Measurements from ENCODE around the gene PTPRJ.
A peak's percentile ranks its signal among the peaks of the same experiment; 100 is the strongest.

Gene PTPRJ

DNA sequence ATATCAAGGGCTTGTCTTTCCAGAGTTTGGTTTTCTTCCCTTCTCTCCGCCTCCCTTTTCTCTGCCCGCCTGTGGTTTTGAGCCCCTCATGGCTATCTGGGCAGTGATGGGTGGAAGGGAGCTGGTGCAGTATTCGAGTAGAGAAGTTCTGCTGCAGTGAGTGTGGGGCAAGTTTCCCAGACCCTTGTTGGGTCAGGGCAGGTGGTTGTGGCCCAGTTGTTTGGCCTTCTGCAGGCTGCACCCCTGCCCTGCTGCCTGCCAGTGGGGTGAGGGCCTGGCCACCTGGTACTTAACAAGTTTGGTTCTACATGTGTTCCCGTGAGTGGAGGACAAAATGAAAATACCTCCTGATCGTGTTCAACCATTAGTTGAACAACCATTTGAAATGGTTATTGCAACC is 65.2 kb downstream of the PTPRJ start:
- no peak overlapping the region for H3K4me3 ChIP-seq (ENCODE audit: control insufficient read depth, low read depth, low read length)
- TF ChIP-seq, protein P1, sequence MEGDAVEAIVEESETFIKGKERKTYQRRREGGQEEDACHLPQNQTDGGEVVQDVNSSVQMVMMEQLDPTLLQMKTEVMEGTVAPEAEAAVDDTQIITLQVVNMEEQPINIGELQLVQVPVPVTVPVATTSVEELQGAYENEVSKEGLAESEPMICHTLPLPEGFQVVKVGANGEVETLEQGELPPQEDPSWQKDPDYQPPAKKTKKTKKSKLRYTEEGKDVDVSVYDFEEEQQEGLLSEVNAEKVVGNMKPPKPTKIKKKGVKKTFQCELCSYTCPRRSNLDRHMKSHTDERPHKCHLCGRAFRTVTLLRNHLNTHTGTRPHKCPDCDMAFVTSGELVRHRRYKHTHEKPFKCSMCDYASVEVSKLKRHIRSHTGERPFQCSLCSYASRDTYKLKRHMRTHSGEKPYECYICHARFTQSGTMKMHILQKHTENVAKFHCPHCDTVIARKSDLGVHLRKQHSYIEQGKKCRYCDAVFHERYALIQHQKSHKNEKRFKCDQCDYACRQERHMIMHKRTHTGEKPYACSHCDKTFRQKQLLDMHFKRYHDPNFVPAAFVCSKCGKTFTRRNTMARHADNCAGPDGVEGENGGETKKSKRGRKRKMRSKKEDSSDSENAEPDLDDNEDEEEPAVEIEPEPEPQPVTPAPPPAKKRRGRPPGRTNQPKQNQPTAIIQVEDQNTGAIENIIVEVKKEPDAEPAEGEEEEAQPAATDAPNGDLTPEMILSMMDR (IDR thresholded peaks at IDR 0.05; ENCODE audit: control insufficient read depth, insufficient read depth, low read depth, low read length, missing control alignments): no peak
- DNase-seq (ENCODE audit: low read depth): no peak

DNA sequence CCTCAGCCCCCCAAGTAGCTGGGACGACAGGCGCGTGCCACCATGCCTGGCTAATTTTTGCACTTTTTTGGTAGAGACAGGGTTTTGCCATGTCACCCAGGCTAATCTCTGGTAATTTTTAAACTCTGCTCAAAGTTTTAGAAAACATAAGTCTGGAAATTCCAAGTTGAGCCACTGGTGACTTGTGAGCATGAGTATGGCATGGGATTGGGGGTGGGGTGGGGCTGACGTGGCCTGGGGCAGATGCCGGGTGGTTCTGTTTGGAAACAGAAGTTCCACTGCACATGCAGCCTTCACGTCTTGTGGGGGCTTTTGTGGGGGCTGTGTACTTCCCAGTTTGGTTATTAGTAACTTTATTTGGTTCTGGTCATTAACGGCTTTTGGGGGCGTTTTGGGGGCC is 67.3 kb downstream of the PTPRJ start:
- no peak for DNase-seq (ENCODE audit: low read depth)
- TF ChIP-seq, protein P1 (IDR thresholded peaks at IDR 0.05; ENCODE audit: control insufficient read depth, insufficient read depth, low read depth, low read length, missing control alignments): no peak
- no peak overlapping the region for H3K4me3 ChIP-seq (ENCODE audit: control insufficient read depth, low read depth, low read length)

DNA sequence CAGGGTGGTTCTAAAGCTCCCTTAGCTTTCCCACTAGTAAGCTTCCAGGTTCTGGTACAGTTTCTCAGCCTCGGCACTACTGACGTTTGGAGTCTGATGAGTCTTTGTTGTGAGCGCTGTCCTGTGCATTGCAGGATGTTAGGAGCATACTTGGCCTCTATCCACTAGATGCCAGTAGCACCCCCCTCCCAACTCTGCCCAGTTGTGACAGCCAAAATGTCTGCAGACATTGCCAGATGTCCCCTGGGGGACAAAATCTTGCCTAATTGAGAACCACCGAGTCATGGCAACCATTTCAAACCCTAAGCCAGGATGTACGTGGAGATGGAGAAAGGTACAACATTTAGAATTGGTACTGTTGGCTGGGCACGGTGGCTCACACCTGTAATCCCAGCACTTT is 68.7 kb downstream of the PTPRJ start:
- no peak overlapping the region for H3K4me3 ChIP-seq (ENCODE audit: control insufficient read depth, low read depth, low read length)
- DNase-seq (ENCODE audit: low read depth): no peak
- TF ChIP-seq, protein P1 (IDR thresholded peaks at IDR 0.05; ENCODE audit: control insufficient read depth, insufficient read depth, low read depth, low read length, missing control alignments): no peak

DNA sequence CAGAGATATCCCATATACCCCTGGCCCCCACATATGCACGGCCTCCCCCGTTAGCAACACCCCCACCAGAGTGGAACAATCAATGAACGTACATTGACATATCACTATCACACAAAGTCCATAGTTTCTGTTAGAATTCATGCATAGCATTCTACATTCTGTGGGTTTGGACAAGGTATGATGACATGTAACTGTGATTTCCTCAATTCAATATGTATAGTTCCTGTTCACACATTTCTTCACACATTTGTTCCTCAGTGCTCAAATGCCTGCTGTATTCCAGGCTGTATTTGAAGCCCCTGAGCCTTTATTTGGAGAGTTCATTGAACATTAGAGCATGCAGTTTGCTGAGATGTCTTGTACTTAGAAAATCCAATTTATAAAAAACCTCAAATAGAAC is 69.9 kb downstream of the PTPRJ start:
- DNase-seq (ENCODE audit: low read depth): no peak
- H3K4me3 ChIP-seq (ENCODE audit: control insufficient read depth, low read depth, low read length): no peak overlapping the region
- TF ChIP-seq, protein P1 (IDR thresholded peaks at IDR 0.05; ENCODE audit: control insufficient read depth, insufficient read depth, low read depth, low read length, missing control alignments): no peak

DNA sequence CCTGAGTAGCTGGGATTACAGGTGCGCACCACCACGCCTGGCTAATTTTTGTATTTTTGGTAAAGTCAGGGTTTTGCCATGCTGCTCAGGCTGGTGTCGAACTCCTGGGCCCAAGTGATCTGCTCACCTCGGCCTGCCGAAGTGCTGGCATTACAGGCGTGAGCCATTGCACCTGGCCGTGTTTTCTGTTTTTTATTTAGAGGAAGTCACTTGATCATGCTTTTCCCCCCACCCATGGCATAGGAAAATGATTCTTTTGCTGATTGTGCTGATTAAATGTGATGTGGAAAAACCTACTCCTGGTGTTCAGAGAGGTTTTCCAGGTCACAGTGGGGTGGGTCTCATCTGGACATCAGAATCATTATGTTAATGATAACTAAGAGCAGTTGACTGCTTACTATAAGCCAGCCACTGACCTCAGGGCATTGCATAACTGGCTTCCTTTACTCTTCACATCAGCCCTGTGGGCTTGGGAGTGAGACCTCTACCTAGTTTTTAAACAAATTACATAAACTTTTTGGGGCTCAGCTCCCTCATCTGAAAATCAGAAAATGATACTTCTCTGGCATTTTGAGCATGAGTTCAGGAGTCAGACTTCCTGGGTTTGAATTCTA is 71.0 kb downstream of the PTPRJ start:
- no peak for DNase-seq (ENCODE audit: low read depth)
- no peak overlapping the region for H3K4me3 ChIP-seq (ENCODE audit: control insufficient read depth, low read depth, low read length)
- TF ChIP-seq, protein P1 (IDR thresholded peaks at IDR 0.05; ENCODE audit: control insufficient read depth, insufficient read depth, low read depth, low read length, missing control alignments): no peak

DNA sequence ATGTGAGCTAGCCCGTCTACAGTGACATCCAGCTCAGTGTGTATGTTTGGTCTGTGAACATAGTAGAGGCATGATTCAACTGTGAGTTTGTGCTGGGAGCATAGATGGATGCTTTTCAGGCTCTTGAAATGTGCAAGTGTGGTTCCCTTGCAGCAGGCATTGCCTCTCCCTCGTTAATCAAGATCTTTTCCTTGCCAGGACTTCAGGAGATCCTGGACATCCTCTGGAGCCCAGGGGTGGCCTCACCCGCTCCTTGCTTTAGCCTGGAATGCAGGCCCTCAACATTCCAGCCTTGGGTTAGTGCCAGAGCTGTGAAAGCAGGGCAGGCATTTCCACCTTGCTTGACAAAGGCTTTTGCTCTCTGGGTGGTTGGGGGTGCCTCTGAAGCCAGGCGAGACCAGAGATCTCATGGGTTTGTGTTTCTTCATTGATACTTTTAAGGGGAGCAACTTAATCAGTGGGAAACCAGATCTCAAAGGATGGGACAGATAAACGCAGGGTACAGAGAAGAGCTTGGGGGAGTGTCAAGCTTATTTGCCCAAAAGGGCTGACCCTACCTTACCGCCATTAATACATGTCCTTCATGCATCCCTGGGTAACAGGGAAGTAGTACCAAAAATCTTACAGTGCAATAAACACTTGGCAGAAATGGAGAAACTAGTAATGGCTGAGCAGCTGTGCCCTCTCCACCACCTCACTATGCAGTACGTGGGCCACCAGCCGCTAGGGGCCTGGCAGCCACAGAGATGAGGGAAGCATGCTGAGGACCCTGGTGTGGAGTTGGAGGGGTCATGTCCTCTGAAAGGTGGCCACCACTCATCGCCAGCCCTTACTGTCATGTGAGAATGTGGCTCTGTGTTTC is 72.1 kb downstream of the PTPRJ start:
- DNase-seq (ENCODE audit: low read depth): peak; percentile 8
- TF ChIP-seq, protein P1 (IDR thresholded peaks at IDR 0.05; ENCODE audit: control insufficient read depth, insufficient read depth, low read depth, low read length, missing control alignments): no peak
- no peak overlapping the region for H3K4me3 ChIP-seq (ENCODE audit: control insufficient read depth, low read depth, low read length)

All from AG09309 (cell line).